GM12878 (cell line): Measurements from ENCODE around the gene GRM5. TPM values are rescaled to one million over a fixed set of nuclear protein-coding genes. Genes with fewer than 3 reads are reported as not detected.
"Not testable (repeated sequence)": the region's sequence is repeated elsewhere in the genome, so short reads cannot be mapped to it uniquely, and the experiment has no call there.

Source experiments
- ATAC-seq: fragments of 200-7000 bp; cut with Tn5 transposase; 3 replicates; pipeline ENCODE4 v1.9.1; 2020; ENCODE audit warnings: mild to moderate bottlenecking, moderate library complexity
- BruUV-seq: library from RNA; stranded (reverse); fragments of 400-500 nt; replicated peaks from 2 replicates; lab custom pipeline; 2021; lab: Mats Ljungman, UMichigan
- CTCF ChIA-PET: fragments of 300-600 bp; sonication (Branson Sonifier 250); formaldehyde crosslinking; extraction: SDS; loops from one replicate; lab custom pipeline; 2021; ENCODE audit warnings: inconsistent platforms; lab: Yijun Ruan, JAX
- POLR2A ChIA-PET: fragments of 350-600 bp; formaldehyde crosslinking; extraction: SDS; loops from one replicate; lab custom pipeline; 2021; ENCODE audit warnings: inconsistent platforms; lab: Charles Lee
- RAD21 ChIA-PET: fragments of 300-600 bp; sonication (Branson Sonifier 250); formaldehyde crosslinking; loops from one replicate; lab custom pipeline; 2023; ENCODE audit warnings: antibody characterized with exemption; ENCODE audit not compliant: unreplicated experiment; lab: Charles Lee
- SMC1A ChIA-PET: fragments of 300-600 bp; sonication (Branson Sonifier 250); formaldehyde crosslinking; loops from one replicate; lab custom pipeline; 2023; ENCODE audit not compliant: unreplicated experiment, uncharacterized antibody; lab: Charles Lee
- DNase-seq: peaks from one replicate; pipeline ENCODE4 v3.0.0-alpha.2; 2011; ENCODE audit warnings: low read depth, low spot score
- FAIRE-seq: peaks from 3 replicates; lab custom pipeline; 2011; peaks lifted over from hg19 to GRCh38; lab: Jason Lieb, UNC
- H2AFZ ChIP-seq: 2 replicates; pipeline ENCODE4 v1.6.0; 2011; ENCODE audit warnings: low read depth, low read length, control low read depth; ENCODE audit not compliant: control insufficient read depth
- H3K27ac ChIP-seq: 2 replicates; pipeline ENCODE4 v1.5.1; 2011; ENCODE audit warnings: control low read depth; ENCODE audit not compliant: control insufficient read depth, insufficient read depth
- H3K27me3 ChIP-seq, 2 experiments: replicated peaks in 1 of 2; 2 replicates each; pipeline versions ENCODE4 v1.6.0 to v1.6.1; 2011; ENCODE audit warnings: low read length in 1 of 2; ENCODE audit not compliant: control insufficient read depth in 2 of 2, insufficient read depth in 2 of 2
- H3K36me3 ChIP-seq, 2 experiments: 2 replicates each; pipeline ENCODE4 v1.5.1; 2011; ENCODE audit warnings: low read length in 1 of 2; ENCODE audit not compliant: control insufficient read depth in 2 of 2, insufficient read depth in 2 of 2
- H3K4me1 ChIP-seq: 2 replicates; pipeline ENCODE4 v1.6.1; 2011; ENCODE audit warnings: mild to moderate bottlenecking, low read length, moderate library complexity, mixed read lengths; ENCODE audit not compliant: control insufficient read depth, insufficient read depth
- H3K4me2 ChIP-seq: 2 replicates; pipeline ENCODE4 v1.6.0; 2011; ENCODE audit warnings: control low read depth; ENCODE audit not compliant: control insufficient read depth, insufficient read depth
- H3K4me3 ChIP-seq: fragments of 200-600 bp; sonication (generic); 2 replicates; pipeline ENCODE4 v1.5.1; 2016
- H3K79me2 ChIP-seq: 2 replicates; pipeline ENCODE4 v1.6.0; 2011; ENCODE audit warnings: low read length; ENCODE audit not compliant: control insufficient read depth, insufficient read depth
- H3K9ac ChIP-seq: 2 replicates; pipeline ENCODE4 v1.8.0; 2011; ENCODE audit warnings: low read length, control low read depth, mixed read lengths; ENCODE audit not compliant: control insufficient read depth, insufficient read depth
- H3K9me3 ChIP-seq: replicated peaks from 3 replicates; pipeline ENCODE4 v1.5.1; 2011; ENCODE audit warnings: mild to moderate bottlenecking, low read length; ENCODE audit not compliant: control insufficient read depth, insufficient read depth
- H4K20me1 ChIP-seq: 2 replicates; pipeline ENCODE4 v1.6.0; 2011; ENCODE audit not compliant: control insufficient read depth, insufficient read depth
- BCL11A ChIP-seq: IDR thresholded peaks from 2 replicates; pipeline ENCODE4 v1.6.1; 2011; ENCODE audit warnings: low read depth, low read length
- CHD2 ChIP-seq: IDR thresholded peaks from 2 replicates; pipeline ENCODE4 v1.6.1; 2011; ENCODE audit warnings: low read depth, low read length, improper control_type of control experiment, borderline replicate concordance
- ETV6 ChIP-seq, 2 experiments: fragments of 450-650 bp in 1 of 2; IDR thresholded peaks in 1 of 2; conservative IDR thresholded peaks in 1 of 2; 2 replicates each; pipeline ENCODE4 v1.6.1; 2014; ENCODE audit warnings: antibody characterized with exemption in 1 of 2, borderline replicate concordance in 1 of 2, low read depth in 1 of 2, mild to moderate bottlenecking in 1 of 2, moderate library complexity in 1 of 2
- EZH2 ChIP-seq: IDR thresholded peaks from 2 replicates; pipeline ENCODE4 v1.6.1; 2012; ENCODE audit warnings: low read depth, mild to moderate bottlenecking, control low read depth, inconsistent platforms, low read length, borderline replicate concordance; ENCODE audit not compliant: control insufficient read depth
- JUND ChIP-seq: IDR thresholded peaks from 2 replicates; pipeline ENCODE4 v1.6.1; 2012; ENCODE audit warnings: low read depth, mild to moderate bottlenecking, low read length, improper control_type of control experiment, moderate library complexity
- KLF5 ChIP-seq: fragments of 450-650 bp; IDR thresholded peaks from 2 replicates; pipeline ENCODE4 v1.6.1; 2014; ENCODE audit warnings: mild to moderate bottlenecking; ENCODE audit not compliant: partially characterized antibody
- MYB ChIP-seq: fragments of 150-350 bp; IDR thresholded peaks from 2 replicates; pipeline ENCODE4 v1.6.1; 2014; ENCODE audit warnings: mild to moderate bottlenecking, low read depth, low read length, borderline replicate concordance
- NBN ChIP-seq: fragments of 450-650 bp; IDR thresholded peaks from 2 replicates; pipeline ENCODE4 v1.6.1; 2016
- SIN3A ChIP-seq: IDR thresholded peaks from 2 replicates; pipeline ENCODE4 v1.6.1; 2012; ENCODE audit warnings: low read depth, low read length, improper control_type of control experiment
- SMAD1 ChIP-seq: fragments of 450-650 bp; IDR thresholded peaks from 2 replicates; pipeline ENCODE4 v1.6.1; 2018; ENCODE audit warnings: mild to moderate bottlenecking, low read depth; ENCODE audit not compliant: partially characterized antibody
- SREBF2 ChIP-seq: IDR thresholded peaks from 2 replicates; pipeline ENCODE4 v1.6.1; 2012; ENCODE audit warnings: mild to moderate bottlenecking, low read length
- ZBED1 ChIP-seq: IDR thresholded peaks from 2 replicates; pipeline ENCODE4 v1.6.1; 2016; ENCODE audit warnings: borderline replicate concordance
- ZNF217 ChIP-seq: fragments of 450-650 bp; IDR thresholded peaks from 2 replicates; pipeline ENCODE4 v1.6.1; 2017; ENCODE audit warnings: antibody characterized with exemption, mild to moderate bottlenecking
- WGBS: methylation state at CpG from one replicate; pipeline ENCODE4 v1.1.6; 2016; ENCODE audit warnings: low lambda C conversion rate; ENCODE audit not compliant: insufficient replicate concordance, insufficient coverage; ENCODE audit errors: missing lambda C conversion rate; 5-methylcytosine and 5-hydroxymethylcytosine counted together
- in situ Hi-C: fragments of 300-500 bp; cut with MboI; formaldehyde crosslinking; loops from 9 replicates; pipeline ENCODE4 v1.14.3; 2018; ENCODE audit warnings: mixed read lengths
- intact Hi-C: fragments of 100-400 bp; cut with micrococcal nuclease; formaldehyde crosslinking; loops from one replicate; pipeline ENCODE4 v1.14.2; 2022; ENCODE audit not compliant: unreplicated experiment
- polyA plus RNA-seq, 11 experiments: library from polyadenylated mRNA; depleted of rRNA in 4 of 11; unstranded in 6 of 11; stranded (reverse) in 5 of 11; fragments of >200 nt; fragmentation: Nextera tagmentation in 4 of 11; fragmentation: Illumina TruSeq in 1 of 11; extraction: Ambion mirVana in 4 of 11; extraction: Trizol in 1 of 11; gene quantifications; 1 replicate in 1 of 11; 2 replicates in 10 of 11; pipeline versions ENCODE4 v1.2.1 to v1.2.3, GENCODE V29; 2011 to 2016; ENCODE audit warnings: inconsistent platforms in 2 of 11, missing spikeins in 2 of 11, low read depth in 1 of 11
- total RNA-seq, 4 experiments: library from RNA; depleted of rRNA in 3 of 4; stranded (reverse); fragments of >200 nt in 3 of 4; fragmentation: Illumina TruSeq in 1 of 4; extraction: Trizol in 1 of 4; gene quantifications; 2 replicates each; pipeline versions ENCODE4 v1.2.1 to v1.2.3, GENCODE V29; 2013 to 2021

Gene GRM5
- total and polyA plus RNA-seq, 10 of the 15 experiments (the other 5 are each of a cell fraction or from before 2014, with no cell fraction given) = not detected

DNA sequence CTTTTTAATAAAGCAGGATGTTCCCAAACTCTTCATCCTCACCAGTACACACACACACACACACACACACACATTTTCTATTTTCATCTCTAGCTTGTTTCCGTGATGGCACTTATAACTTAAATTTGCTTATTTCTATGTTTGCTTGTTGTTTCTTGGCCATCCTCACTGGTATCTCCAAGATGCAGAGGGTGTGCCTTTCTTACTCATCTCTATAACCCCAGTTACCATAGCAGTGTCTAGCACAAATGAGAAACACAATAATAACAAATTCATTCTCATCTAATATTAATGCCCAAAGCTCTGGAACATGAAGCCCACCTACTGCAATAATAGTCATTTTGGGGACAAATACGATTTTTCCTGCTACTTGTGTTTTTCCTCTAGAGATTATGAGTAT is 156.3 kb downstream of the GRM5 start (continued):
- TF ChIP-seq ZNF217 = no peak
- no peak for TF ChIP-seq ZBED1
- no peak for TF ChIP-seq JUND
- no peak for TF ChIP-seq MYB
- no peak for TF ChIP-seq ETV6 (conservative IDR thresholded peaks at IDR 0.05 in 1 of 2, IDR thresholded peaks at IDR 0.05 in 1 of 2; ENCODE audit: borderline replicate concordance in 1 of 2, low read depth in 1 of 2)
- TF ChIP-seq EZH2 = no peak
- TF ChIP-seq KLF5 = no peak
- TF ChIP-seq SIN3A = no peak
- TF ChIP-seq SMAD1 = no peak
- no peak for TF ChIP-seq NBN
- TF ChIP-seq CHD2 = no peak
- TF ChIP-seq BCL11A = no peak
- no peak for TF ChIP-seq SREBF2
- TF ChIP-seq, all 136 proteins: peak for 0

DNA sequence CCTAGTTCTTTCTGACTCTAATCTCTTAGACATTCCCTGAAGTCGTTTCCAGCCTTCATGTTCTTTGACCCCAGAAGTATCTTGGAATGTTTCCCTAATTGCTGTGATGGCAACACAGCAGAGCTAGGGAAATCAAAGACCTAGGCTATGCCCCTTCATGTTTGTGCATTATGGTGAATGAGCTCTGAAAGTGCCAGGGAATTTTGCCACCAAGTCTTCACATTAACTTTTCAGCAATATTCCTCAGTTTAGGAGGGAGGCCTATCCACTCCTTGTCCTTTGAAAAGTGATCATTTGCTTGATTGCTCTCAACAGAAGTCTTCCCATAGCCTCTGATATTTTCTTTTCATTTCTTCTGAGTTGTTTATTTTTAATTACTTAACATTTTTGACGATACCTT is 164.3 kb downstream of the GRM5 start:
- ATAC-seq, H3K79me2 ChIP-seq, H3K9ac ChIP-seq, CTCF ChIA-PET, BruUV-seq, H3K4me1 ChIP-seq, DNase-seq, in situ Hi-C loops, FAIRE-seq, H2AFZ ChIP-seq, H3K9me3 ChIP-seq, SMC1A ChIA-PET, H3K27ac ChIP-seq, H4K20me1 ChIP-seq, H3K27me3 ChIP-seq, POLR2A ChIA-PET, RAD21 ChIA-PET, H3K36me3 ChIP-seq, intact Hi-C loops, H3K4me2 ChIP-seq, H3K4me3 ChIP-seq: not testable (repeated sequence)
- 18% methylated on average over 2 of the region's 2 CpGs for WGBS

DNA sequence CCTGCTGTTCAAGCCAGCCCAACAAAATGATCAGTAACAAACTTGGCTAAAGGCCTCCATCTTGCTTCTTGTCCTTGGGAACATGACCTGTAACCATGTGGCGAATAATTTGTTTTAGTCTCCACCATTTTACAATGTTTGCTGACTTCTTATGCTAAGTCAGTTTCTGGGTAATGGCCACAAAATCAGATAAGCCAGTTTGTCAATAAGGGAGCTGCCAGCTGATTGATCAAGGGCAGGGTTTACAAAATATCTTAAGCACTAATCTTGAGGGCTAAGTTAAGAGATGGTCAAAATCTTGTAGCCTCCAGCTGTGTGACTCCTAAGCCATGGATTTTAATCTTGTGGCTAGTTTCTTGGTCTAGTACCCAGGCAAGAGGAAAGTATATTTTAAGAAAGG is 176.9 kb downstream of the GRM5 start:
- H3K27ac ChIP-seq, H3K9ac ChIP-seq, H3K4me2 ChIP-seq, RAD21 ChIA-PET, H3K36me3 ChIP-seq, H3K4me3 ChIP-seq, H3K4me1 ChIP-seq, BruUV-seq, POLR2A ChIA-PET, H2AFZ ChIP-seq, H4K20me1 ChIP-seq, H3K27me3 ChIP-seq, H3K9me3 ChIP-seq, FAIRE-seq, ATAC-seq, DNase-seq, H3K79me2 ChIP-seq: not testable (repeated sequence)
- CTCF ChIA-PET = interaction anchor here (4.6 kb wide), 1 partner anchor 337 kb away, joined by 28 read pairs; no protein-coding TSS in a partner anchor
- intact Hi-C loops = loop anchor here (5.0 to 10.0 kb wide), 3 partner anchors 657 to 1164 kb away; no protein-coding TSS in a partner anchor
- WGBS = 0% methylated on average over 1 of the region's 1 CpG
- SMC1A ChIA-PET = interaction anchor here (1.2 kb wide), 1 partner anchor 336 kb away, joined by 3 read pairs; no protein-coding TSS in a partner anchor
- in situ Hi-C loops = loop anchor here (10.0 to 25.0 kb wide), 3 partner anchors 344 to 1527 kb away; no protein-coding TSS in a partner anchor
